ENCODE measurements around the gene FCN1.

- TF ChIP-seq EZH2 (IDR thresholded peaks at IDR 0.05) (no peak), CTCF (IDR thresholded peaks at IDR 0.05) (no peak)
Measured at GRCh38 chr9:134895567-134895907, 22.2 kb downstream of the FCN1 start.
